HepG2 (cell line): ENCODE data around the gene FUZ. TPM values are rescaled to one million over a fixed set of nuclear protein-coding genes. Genes with fewer than 3 reads are reported as not detected.

ENCODE experiments used
- MYNN ChIP-seq: sonication (generic); formaldehyde crosslinking; IDR thresholded peaks from 2 replicates; pipeline ENCODE4 v1.4.0; 2020; ENCODE audit warnings: mild to moderate bottlenecking, low read depth, missing genetic modification reagents
- NPAS2 ChIP-seq: sonication (generic); formaldehyde crosslinking; IDR thresholded peaks from 2 replicates; pipeline ENCODE4 v1.8.0; 2022; ENCODE audit warnings: mild to moderate bottlenecking, missing genetic modification reagents, borderline replicate concordance
- NR2F1 ChIP-seq, 2 experiments: fragments of 450-650 bp in 1 of 2; formaldehyde crosslinking in 1 of 2; IDR thresholded peaks; 2 replicates each; pipeline versions ENCODE4 v1.5.0 to v1.6.1; 2016 to 2020; ENCODE audit warnings: mild to moderate bottlenecking in 1 of 2, missing compliant biosample characterization in 1 of 2, missing genetic modification reagents in 1 of 2, moderate library complexity in 1 of 2
- PHB2 ChIP-seq: fragments of 450-650 bp; IDR thresholded peaks from 2 replicates; pipeline ENCODE4 v1.6.1; 2018; ENCODE audit not compliant: partially characterized antibody
- PRDM15 ChIP-seq: sonication (generic); formaldehyde crosslinking; IDR thresholded peaks from 2 replicates; pipeline ENCODE4 v1.4.0; 2020; ENCODE audit warnings: missing genetic modification reagents
- REXO4 ChIP-seq: sonication (generic); formaldehyde crosslinking; IDR thresholded peaks from 2 replicates; pipeline ENCODE4 v1.8.0; 2022; ENCODE audit warnings: missing genetic modification reagents, mild to moderate bottlenecking, borderline replicate concordance
- RORA ChIP-seq: sonication (generic); formaldehyde crosslinking; IDR thresholded peaks from 2 replicates; pipeline ENCODE4 v1.5.0; 2020; ENCODE audit warnings: mild to moderate bottlenecking, missing genetic modification reagents, moderate library complexity
- SNRNP70 ChIP-seq: fragments of 200-400 bp; formaldehyde crosslinking; IDR thresholded peaks from 2 replicates; pipeline ENCODE4 v1.6.1; 2017; ENCODE audit warnings: mild to moderate bottlenecking, low read depth, low read length, moderate library complexity
- SP140L ChIP-seq: sonication (generic); formaldehyde crosslinking; IDR thresholded peaks from 2 replicates; pipeline ENCODE4 v1.4.0; 2020; ENCODE audit warnings: missing genetic modification reagents, borderline replicate concordance
- SRSF1 ChIP-seq: fragments of 200-400 bp; formaldehyde crosslinking; optimal IDR thresholded peaks from 2 replicates; pipeline ENCODE3; 2017; ENCODE audit warnings: mild to moderate bottlenecking, low read depth, low read length, moderate library complexity
- TBP ChIP-seq: sonication (generic); formaldehyde crosslinking; IDR thresholded peaks from 2 replicates; pipeline ENCODE4 v1.5.0; 2020; ENCODE audit warnings: missing genetic modification reagents
- ZBTB43 ChIP-seq: sonication (generic); formaldehyde crosslinking; conservative IDR thresholded peaks from 2 replicates; pipeline ENCODE4 v1.4.0; 2020; ENCODE audit warnings: missing genetic modification reagents
- ZKSCAN5 ChIP-seq: sonication (generic); formaldehyde crosslinking; IDR thresholded peaks from 2 replicates; pipeline ENCODE4 v1.5.1; 2020; ENCODE audit warnings: mild to moderate bottlenecking, missing genetic modification reagents
- ZNF142 ChIP-seq: sonication (generic); formaldehyde crosslinking; IDR thresholded peaks from 2 replicates; pipeline ENCODE4 v1.4.0; 2020; ENCODE audit warnings: missing genetic modification reagents
- ZNF30 ChIP-seq: sonication (generic); formaldehyde crosslinking; IDR thresholded peaks from 2 replicates; pipeline ENCODE4 v1.5.0; 2020; ENCODE audit warnings: mild to moderate bottlenecking, missing genetic modification reagents
- ZNF354B ChIP-seq: sonication (generic); formaldehyde crosslinking; IDR thresholded peaks from 2 replicates; pipeline ENCODE4 v1.8.0; 2022; ENCODE audit warnings: mild to moderate bottlenecking, missing genetic modification reagents
- ZNF451 ChIP-seq: sonication (generic); formaldehyde crosslinking; IDR thresholded peaks from 2 replicates; pipeline ENCODE4 v1.5.0; 2020; ENCODE audit warnings: mild to moderate bottlenecking, missing genetic modification reagents
- ZNF644 ChIP-seq: IDR thresholded peaks from 2 replicates; pipeline ENCODE4 v1.6.1; 2016; ENCODE audit warnings: low read depth
- polyA plus RNA-seq, 8 experiments: library from polyadenylated mRNA; depleted of rRNA in 3 of 8; stranded (reverse) in 7 of 8; unstranded in 1 of 8; fragments of >200 nt; fragmentation: Illumina TruSeq in 4 of 8; extraction: Trizol in 4 of 8; gene quantifications; 2 replicates each; pipeline versions ENCODE4 v1.2.1 to v1.2.3, GENCODE V29; 2011 to 2016; ENCODE audit warnings: low read depth in 4 of 8, missing spikeins in 1 of 8, mixed read lengths in 1 of 8; ENCODE audit not compliant: insufficient read depth in 1 of 8
- total RNA-seq, 5 experiments: library from RNA; depleted of rRNA; stranded (reverse); fragments of >200 nt; fragmentation: Illumina TruSeq; extraction: Trizol; gene quantifications; 2 replicates each; pipeline ENCODE4 v1.2.3, GENCODE V29; 2016; ENCODE audit warnings: low read depth in 1 of 5

Gene FUZ
- total and polyA plus RNA-seq, 2 of the 13 experiments (the other 11 are each of a cell fraction or from before 2014, with no cell fraction given): 0.08 TPM; not detected in 1

- 0 out of 2 replicates have a peak, but pooled peaks have one; percentile 41 for TF ChIP-seq PRDM15
- no peak for TF ChIP-seq SP140L
- no peak for TF ChIP-seq ZNF30
- TF ChIP-seq MYNN (CRISPR knock-in tag): no peak
- no peak for TF ChIP-seq PHB2
- 0 out of 2 replicates have a peak, but pooled peaks have one; percentile 59 for TF ChIP-seq ZNF142 (CRISPR knock-in tag)
- TF ChIP-seq TBP (CRISPR knock-in tag): 0 out of 2 replicates have a peak, but pooled peaks have one; percentile 77
- TF ChIP-seq ZBTB43: no peak; the same call in 1 of the 2 replicates
- no peak for TF ChIP-seq NR2F1 (CRISPR knock-in tag; IDR thresholded peaks at IDR 0.05)
- TF ChIP-seq RORA (CRISPR knock-in tag): no peak
- no peak for TF ChIP-seq ZNF644 (CRISPR knock-in tag)
- no peak for TF ChIP-seq SNRNP70
- TF ChIP-seq SRSF1: no peak
- no peak for TF ChIP-seq REXO4 (CRISPR knock-in tag)
- no peak for TF ChIP-seq ZNF451 (CRISPR knock-in tag)
- TF ChIP-seq NPAS2 (CRISPR knock-in tag): no peak
- no peak for TF ChIP-seq ZKSCAN5
- no peak for TF ChIP-seq ZNF354B (CRISPR knock-in tag)
These were observed 37.6 kb upstream of the FUZ start, which contains the start of gene PTOV1 (continued) for GRCh38 chr19:49850487-49851342.
